K562 (cell line): ENCODE results near the gene HLA-DMB. TPM values are rescaled to one million over a fixed set of nuclear protein-coding genes. Genes with fewer than 3 reads are reported as not detected.

Source experiments
- BRD9 ChIP-seq: fragments of 450-650 bp; IDR thresholded peaks from 2 replicates; pipeline ENCODE4 v1.6.1; 2018; ENCODE audit warnings: low read depth; ENCODE audit not compliant: partially characterized antibody
- CUX1 ChIP-seq: fragments of 200-800 bp; sonication (Bioruptor generic); IDR thresholded peaks from 2 replicates; pipeline ENCODE4 v1.6.1; 2016; ENCODE audit warnings: missing genetic modification characterization, missing compliant biosample characterization
- GATAD2A ChIP-seq: fragments of 450-650 bp; IDR thresholded peaks from 2 replicates; pipeline ENCODE4 v1.6.1; 2017
- HDAC1 ChIP-seq, 2 experiments: fragments of 450-650 bp; IDR thresholded peaks; 2 replicates each; pipeline ENCODE4 v1.6.1; 2016 to 2017; ENCODE audit warnings: inconsistent platforms in 1 of 2, mild to moderate bottlenecking in 1 of 2, moderate library complexity in 1 of 2
- KAT7 ChIP-seq: sonication (generic); formaldehyde crosslinking; IDR thresholded peaks from 2 replicates; pipeline ENCODE4 v1.8.0; 2022; ENCODE audit warnings: missing genetic modification reagents, mild to moderate bottlenecking, borderline replicate concordance
- KHSRP ChIP-seq: fragments of 450-650 bp; IDR thresholded peaks from 2 replicates; pipeline ENCODE4 v1.6.1; 2017
- L3MBTL2 ChIP-seq: fragments of 450-650 bp; IDR thresholded peaks from 2 replicates; pipeline ENCODE4 v1.6.1; 2016; ENCODE audit warnings: mild to moderate bottlenecking, moderate library complexity
- NCOA1 ChIP-seq: fragments of 450-650 bp; IDR thresholded peaks from 2 replicates; pipeline ENCODE4 v1.6.1; 2016; ENCODE audit warnings: low read depth
- NCOA4 ChIP-seq: fragments of 450-650 bp; IDR thresholded peaks from 2 replicates; pipeline ENCODE4 v1.6.1; 2018; ENCODE audit warnings: mild to moderate bottlenecking; ENCODE audit not compliant: partially characterized antibody
- PATZ1 ChIP-seq: fragments of 250-450 bp; sonication (Bioruptor Pico); IDR thresholded peaks from 2 replicates; pipeline ENCODE4 v1.5.0; 2020; ENCODE audit warnings: mild to moderate bottlenecking, borderline replicate concordance
- PML ChIP-seq: IDR thresholded peaks from 2 replicates; pipeline ENCODE4 v1.6.1; 2012; ENCODE audit warnings: low read length, inconsistent platforms
- SMARCE1 ChIP-seq: fragments of 450-650 bp; IDR thresholded peaks from 2 replicates; pipeline ENCODE4 v1.7.1; 2016; ENCODE audit warnings: mild to moderate bottlenecking
- TBP ChIP-seq: optimal IDR thresholded peaks from 2 replicates; pipeline ENCODE3; 2011; ENCODE audit warnings: low read depth, low read length, improper control_type of control experiment
- ZFP30 ChIP-seq: fragments of 250-450 bp; sonication (Bioruptor Pico); IDR thresholded peaks from 2 replicates; pipeline ENCODE4 v1.8.0; 2022; ENCODE audit warnings: moderate library complexity, mild to moderate bottlenecking, inconsistent platforms, borderline replicate concordance
- ZNF12 ChIP-seq: sonication (generic); formaldehyde crosslinking; IDR thresholded peaks from 2 replicates; pipeline ENCODE4 v1.4.0; 2020; ENCODE audit warnings: mild to moderate bottlenecking, missing genetic modification reagents
- ZNF146 ChIP-seq: IDR thresholded peaks from one replicate; pipeline ENCODE4 v1.6.1; 2018; ENCODE audit warnings: missing compliant biosample characterization; ENCODE audit not compliant: unreplicated experiment
- polyA plus RNA-seq, 8 experiments: library from polyadenylated mRNA; depleted of rRNA in 4 of 8; stranded (reverse) in 5 of 8; unstranded in 3 of 8; fragments of >200 nt; fragmentation: Nextera tagmentation in 2 of 8; fragmentation: Illumina TruSeq in 1 of 8; extraction: Ambion mirVana in 2 of 8; extraction: Trizol in 1 of 8; gene quantifications; 2 replicates each; pipeline versions ENCODE4 v1.2.1 to v1.2.3, GENCODE V29; 2011 to 2014; ENCODE audit warnings: inconsistent platforms in 1 of 8, missing spikeins in 1 of 8
- total RNA-seq, 7 experiments: library from RNA; depleted of rRNA in 6 of 7; stranded (reverse); fragments of >200 nt in 6 of 7; fragmentation: Illumina TruSeq in 2 of 7; extraction: Trizol in 2 of 7; gene quantifications; 2 replicates each; pipeline versions ENCODE4 v1.2.1 to v1.2.3, GENCODE V29; 2011 to 2021; ENCODE audit warnings: low replicate concordance in 1 of 7
- TF ChIP-seq, protein P1 (sequence below): fragments of 250-450 bp; sonication (Bioruptor Pico); IDR thresholded peaks from 2 replicates; pipeline ENCODE4 v1.4.0; 2020; ENCODE audit warnings: mild to moderate bottlenecking

The HLA-DMB gene
- total and polyA plus RNA-seq, 9 of the 15 experiments (the other 6 are each of a cell fraction or from before 2014, with no cell fraction given): 0.38 TPM; not detected in 8

- TF ChIP-seq, protein P1, sequence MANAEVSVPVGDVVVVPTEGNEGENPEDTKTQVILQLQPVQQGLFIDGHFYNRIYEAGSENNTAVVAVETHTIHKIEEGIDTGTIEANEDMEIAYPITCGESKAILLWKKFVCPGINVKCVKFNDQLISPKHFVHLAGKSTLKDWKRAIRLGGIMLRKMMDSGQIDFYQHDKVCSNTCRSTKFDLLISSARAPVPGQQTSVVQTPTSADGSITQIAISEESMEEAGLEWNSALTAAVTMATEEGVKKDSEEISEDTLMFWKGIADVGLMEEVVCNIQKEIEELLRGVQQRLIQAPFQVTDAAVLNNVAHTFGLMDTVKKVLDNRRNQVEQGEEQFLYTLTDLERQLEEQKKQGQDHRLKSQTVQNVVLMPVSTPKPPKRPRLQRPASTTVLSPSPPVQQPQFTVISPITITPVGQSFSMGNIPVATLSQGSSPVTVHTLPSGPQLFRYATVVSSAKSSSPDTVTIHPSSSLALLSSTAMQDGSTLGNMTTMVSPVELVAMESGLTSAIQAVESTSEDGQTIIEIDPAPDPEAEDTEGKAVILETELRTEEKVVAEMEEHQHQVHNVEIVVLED (CRISPR knock-in tag): no peak
- TF ChIP-seq KAT7 (CRISPR knock-in tag): peak; percentile 90; the same call in 1 of the 2 replicates
- TF ChIP-seq BRD9: no peak
- peak; percentile 52; the same call in 1 of the 2 replicates for TF ChIP-seq NCOA1
- peak; percentile 42; the same call in 1 of the 2 replicates for TF ChIP-seq PML
- TF ChIP-seq CUX1 (CRISPR knock-in tag): no peak; the same call in 1 of the 2 replicates
- TF ChIP-seq ZFP30 (CRISPR knock-in tag): no peak
- no peak for TF ChIP-seq NCOA4
- peak; percentile 91 for TF ChIP-seq GATAD2A
- no peak for TF ChIP-seq TBP
- peak; percentile 98 for TF ChIP-seq L3MBTL2
- TF ChIP-seq SMARCE1: peak; percentile 66; the same call in 1 of the 2 replicates
- no peak for TF ChIP-seq ZNF146 (CRISPR knock-in tag)
- TF ChIP-seq KHSRP: no peak
- TF ChIP-seq ZNF12: no peak
- TF ChIP-seq HDAC1 (IDR thresholded peaks at IDR 0.05): peak in 1 of 2 experiments; percentile 75; a peak in 2 of 4 replicates
- no peak for TF ChIP-seq PATZ1 (CRISPR knock-in tag)
Observed at GRCh38 chr6:32968093-32968866, 27.5 kb upstream of the HLA-DMB start, which contains the start of gene BRD2 (continued).
